H1 (cell line): ENCODE data around the gene SLC24A3. TPM values are rescaled to one million over a fixed set of nuclear protein-coding genes. Genes with fewer than 3 reads are reported as not detected.

Experiments
- CTCF ChIA-PET: fragments of 300-600 bp; sonication (Branson Sonifier 250); formaldehyde crosslinking; loops from one replicate; lab custom pipeline; 2021; ENCODE audit not compliant: partially characterized antibody; lab: Charles Lee
- POLR2A ChIA-PET: fragments of 300-600 bp; sonication (Branson Sonifier 250); formaldehyde crosslinking; loops from one replicate; lab custom pipeline; 2021; ENCODE audit warnings: inconsistent platforms; ENCODE audit not compliant: partially characterized antibody; lab: Charles Lee
- DNase-seq, 2 experiments: peaks; one replicate each; pipeline versions ENCODE4 v3.0.0 to v3.0.0-alpha.2; 2010 to 2022; ENCODE audit warnings: low spot score in 2 of 2, low read depth in 1 of 2, mixed read lengths in 1 of 2
- FAIRE-seq: peaks from 2 replicates; lab custom pipeline; 2011; peaks lifted over from hg19 to GRCh38; lab: Jason Lieb, UNC
- H2AFZ ChIP-seq: 2 replicates; pipeline ENCODE4 v1.8.1; 2012; ENCODE audit warnings: low read length, inconsistent platforms
- H2AK5ac ChIP-seq: 2 replicates; pipeline ENCODE4 v1.6.1; 2013; ENCODE audit warnings: low read depth, low read length
- H2BK120ac ChIP-seq: replicated peaks from 2 replicates; pipeline ENCODE3; 2013; ENCODE audit warnings: low read depth, low read length, inconsistent platforms
- H2BK12ac ChIP-seq: 2 replicates; pipeline ENCODE4 v1.6.1; 2013; ENCODE audit warnings: low read depth, low read length
- H2BK15ac ChIP-seq: 2 replicates; pipeline ENCODE4 v1.6.1; 2013; ENCODE audit warnings: low read length
- H2BK20ac ChIP-seq: 2 replicates; pipeline ENCODE4 v1.6.1; 2013; ENCODE audit warnings: low read length
- H2BK5ac ChIP-seq: 2 replicates; pipeline ENCODE4 v1.6.1; 2013; ENCODE audit warnings: low read depth, low read length
- H3K14ac ChIP-seq: 2 replicates; pipeline ENCODE4 v1.6.1; 2013; ENCODE audit warnings: inconsistent platforms; ENCODE audit not compliant: insufficient read length
- H3K18ac ChIP-seq: 2 replicates; pipeline ENCODE4 v1.6.1; 2013; ENCODE audit warnings: low read length; ENCODE audit errors: extremely low read depth
- H3K23ac ChIP-seq: 2 replicates; pipeline ENCODE4 v1.6.1; 2013; ENCODE audit warnings: inconsistent platforms; ENCODE audit not compliant: insufficient read length
- H3K23me2 ChIP-seq: 2 replicates; pipeline ENCODE4 v1.6.1; 2013; ENCODE audit warnings: low read depth, low read length
- H3K27ac ChIP-seq: 2 replicates; pipeline ENCODE4 v1.6.1; 2011; ENCODE audit warnings: low read depth, low read length, inconsistent platforms
- H3K27me3 ChIP-seq, 4 experiments: replicated peaks in 1 of 4; 1 replicate in 1 of 4; 2 replicates in 3 of 4; pipeline versions ENCODE4 v1.6.1 to v1.8.1; 2011 to 2013; ENCODE audit warnings: low read length in 3 of 4, mild to moderate bottlenecking in 3 of 4, inconsistent platforms in 2 of 4, mixed read lengths in 2 of 4, moderate library complexity in 1 of 4; ENCODE audit not compliant: control insufficient read depth in 3 of 4, insufficient read depth in 3 of 4; ENCODE audit errors: extremely low read depth in 1 of 4
- H3K36me3 ChIP-seq, 4 experiments: 2 replicates each; pipeline versions ENCODE4 v1.6.1 to v1.8.1; 2011 to 2013; ENCODE audit warnings: mild to moderate bottlenecking in 4 of 4, low read length in 3 of 4, moderate library complexity in 2 of 4, control low read depth in 1 of 4, inconsistent platforms in 1 of 4; ENCODE audit not compliant: insufficient read depth in 4 of 4, control insufficient read depth in 2 of 4
- H3K4ac ChIP-seq: replicated peaks from 2 replicates; pipeline ENCODE3; 2013; ENCODE audit warnings: low read length, low read depth, mixed read lengths, inconsistent platforms; ENCODE audit not compliant: insufficient read length
- H3K4me1 ChIP-seq, 4 experiments: replicated peaks in 1 of 4; 1 replicate in 1 of 4; 2 replicates in 3 of 4; pipeline versions ENCODE4 v1.6.1 to v1.8.1; 2011 to 2013; ENCODE audit warnings: low read length in 3 of 4, inconsistent platforms in 2 of 4, mixed read lengths in 1 of 4; ENCODE audit not compliant: insufficient read depth in 4 of 4, control insufficient read depth in 3 of 4
- H3K4me2 ChIP-seq, 2 experiments: 2 replicates each; pipeline versions ENCODE4 v1.6.1 to v1.8.1; 2011 to 2013; ENCODE audit warnings: low read depth in 2 of 2, low read length in 2 of 2, control low read depth in 1 of 2, inconsistent platforms in 1 of 2, mild to moderate bottlenecking in 1 of 2; ENCODE audit not compliant: insufficient read depth in 1 of 2
- H3K4me3 ChIP-seq, 4 experiments: fragments of 200-600, 300-600 bp in 1 of 4; sonication (generic), shearing (Covaris generic), sonication (Bioruptor Twin) in 1 of 4; 2 replicates each; pipeline versions ENCODE4 v1.5.1 to v1.8.1; 2011 to 2016; ENCODE audit warnings: low read length in 4 of 4, low read depth in 3 of 4, control low read depth in 2 of 4, inconsistent platforms in 2 of 4, mild to moderate bottlenecking in 2 of 4, mixed read lengths in 1 of 4, moderate library complexity in 1 of 4; ENCODE audit not compliant: insufficient read depth in 2 of 4; ENCODE audit errors: extremely low read depth in 1 of 4
- H3K56ac ChIP-seq: replicated peaks from 2 replicates; pipeline ENCODE3; 2013; ENCODE audit warnings: low read depth, mild to moderate bottlenecking, mixed read lengths, low read length, inconsistent platforms; ENCODE audit not compliant: insufficient read length
- H3K79me1 ChIP-seq: 2 replicates; pipeline ENCODE4 v1.6.1; 2013; ENCODE audit warnings: low read depth, low read length, control low read depth
- H3K79me2 ChIP-seq, 2 experiments: 2 replicates each; pipeline versions ENCODE4 v1.6.1 to v1.8.1; 2012 to 2013; ENCODE audit warnings: low read length in 2 of 2, mild to moderate bottlenecking in 2 of 2, inconsistent platforms in 1 of 2; ENCODE audit not compliant: insufficient read depth in 2 of 2, control insufficient read depth in 1 of 2
- H3K9ac ChIP-seq, 4 experiments: replicated peaks in 1 of 4; 1 replicate in 1 of 4; 2 replicates in 3 of 4; pipeline versions ENCODE4 v1.6.1 to v1.8.1; 2011 to 2013; ENCODE audit warnings: low read depth in 3 of 4, low read length in 3 of 4, control low read depth in 2 of 4, mild to moderate bottlenecking in 2 of 4, moderate library complexity in 2 of 4, inconsistent platforms in 1 of 4; ENCODE audit errors: extremely low read depth in 1 of 4
- H3K9me3 ChIP-seq, 2 experiments: 2 replicates each; pipeline versions ENCODE4 v1.6.1 to v1.8.1; 2012 to 2013; ENCODE audit warnings: mild to moderate bottlenecking in 2 of 2, moderate library complexity in 2 of 2, control low read depth in 1 of 2, inconsistent platforms in 1 of 2, low read depth in 1 of 2, low read length in 1 of 2, mixed read lengths in 1 of 2; ENCODE audit not compliant: insufficient read depth in 2 of 2
- H4K20me1 ChIP-seq, 2 experiments: replicated peaks in 1 of 2; 2 replicates each; pipeline versions ENCODE3 to v1.8.1; 2011 to 2013; ENCODE audit warnings: inconsistent platforms in 2 of 2, low read length in 2 of 2, mild to moderate bottlenecking in 1 of 2; ENCODE audit not compliant: insufficient read depth in 2 of 2, control insufficient read depth in 1 of 2
- H4K5ac ChIP-seq: 2 replicates; pipeline ENCODE4 v1.6.1; 2013; ENCODE audit warnings: low read length, low read depth, mixed read lengths, inconsistent platforms; ENCODE audit not compliant: insufficient read length
- H4K8ac ChIP-seq: 2 replicates; pipeline ENCODE4 v1.8.0; 2013; ENCODE audit warnings: mild to moderate bottlenecking, moderate library complexity, low read length, inconsistent platforms; ENCODE audit not compliant: insufficient read depth; ENCODE audit errors: extremely low read depth
- H4K91ac ChIP-seq: replicated peaks from 2 replicates; pipeline ENCODE3; 2013; ENCODE audit warnings: low read length, mixed read lengths, inconsistent platforms; ENCODE audit not compliant: insufficient read length
- CREB1 ChIP-seq: IDR thresholded peaks from 2 replicates; pipeline ENCODE4 v1.6.1; 2012; ENCODE audit warnings: inconsistent platforms
- RAD21 ChIP-seq, 2 experiments: IDR thresholded peaks in 1 of 2; conservative IDR thresholded peaks in 1 of 2; 2 replicates each; pipeline ENCODE4 v1.6.1; 2011; ENCODE audit warnings: low read depth in 2 of 2, low read length in 2 of 2, improper control_type of control experiment in 1 of 2, inconsistent platforms in 1 of 2, mild to moderate bottlenecking in 1 of 2, moderate library complexity in 1 of 2
- WGBS, 2 experiments: shearing (Covaris generic) in 1 of 2; methylation state at CpG; one replicate each; pipeline versions ENCODE4 v1.1.6 to v1.1.7; 2013 to 2015; ENCODE audit warnings: low lambda C conversion rate in 2 of 2, mixed read lengths in 2 of 2, inconsistent platforms in 1 of 2, low coverage in 1 of 2, missing lambda C conversion rate in 1 of 2; ENCODE audit not compliant: insufficient replicate concordance in 2 of 2, insufficient coverage in 1 of 2, insufficient read length in 1 of 2; ENCODE audit errors: extremely low coverage in 1 of 2, missing lambda C conversion rate in 1 of 2; 5-methylcytosine and 5-hydroxymethylcytosine counted together
- polyA plus RNA-seq, 7 experiments: library from polyadenylated mRNA; depleted of rRNA in 3 of 7; stranded (reverse) in 5 of 7; unstranded in 2 of 7; fragments of >200 nt in 5 of 7; fragments of 200-250 nt in 2 of 7; gene quantifications; 1 replicate in 5 of 7; 2 replicates in 1 of 7; 4 replicates in 1 of 7; pipeline versions ENCODE4 v1.2.1 to v1.2.3, GENCODE V29; 2011 to 2013; ENCODE audit warnings: missing spikeins in 2 of 7, mixed read lengths in 2 of 7
- total RNA-seq: library from RNA; stranded (reverse); fragmentation: NEBNext Ultra II Directional; extraction: Animal tissue kit (Norgen Biotek cat#: 25700); gene quantifications from 2 replicates; pipeline ENCODE4 v1.2.1, GENCODE V29; 2021
- TF ChIP-seq, protein P1 (sequence below), 3 experiments: IDR thresholded peaks; 1 replicate in 2 of 3; 2 replicates in 1 of 3; pipeline versions ENCODE4 v1.5.1 to v1.6.1; 2011; ENCODE audit warnings: low read length in 3 of 3, mild to moderate bottlenecking in 3 of 3, inconsistent platforms in 2 of 3, low read depth in 1 of 3, moderate library complexity in 1 of 3; ENCODE audit not compliant: insufficient read depth in 1 of 3; ENCODE audit errors: control extremely low read depth in 1 of 3

SLC24A3 gene
- total and polyA plus RNA-seq, 2 of the 8 experiments (the other 6 are each of a cell fraction or from before 2014, with no cell fraction given) = 4.5 to 6.3 TPM

DNA sequence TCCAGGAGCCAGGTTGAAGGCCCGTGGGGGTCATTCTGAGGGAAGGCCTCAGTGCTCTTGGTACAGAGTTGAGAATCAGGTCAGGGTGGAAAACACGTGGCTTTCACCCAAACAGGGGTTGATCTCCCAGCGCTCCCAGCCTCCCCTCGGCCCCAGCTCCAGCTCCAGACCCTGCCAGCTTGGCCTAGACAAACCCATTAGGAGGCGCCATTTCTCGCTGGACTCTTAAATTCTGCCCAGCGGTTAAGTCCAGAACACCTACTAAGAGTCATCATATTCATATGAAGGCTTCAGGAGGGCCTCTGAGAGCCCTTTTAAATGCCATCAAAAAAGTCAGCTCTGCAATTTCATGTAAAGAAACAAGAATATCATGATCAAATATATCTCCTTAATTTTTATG, 387.6 kb downstream of the SLC24A3 start:
- DNase-seq = no peak

More for the DNA sequence above, 387.6 kb downstream of the SLC24A3 start:
- H3K4ac ChIP-seq = no peak overlapping the region
- no peaks in the 10 kb centered on the region for H3K23me2 ChIP-seq
- no peak overlapping the region for H4K5ac ChIP-seq
- no peaks in the 10 kb centered on the region for H3K27me3 ChIP-seq
- ChIA-PET POLR2A (no interaction called here), CTCF (interaction anchor here (1.0 to 8.6 kb wide), 9 partner anchors 10 to 59 kb away, joined by 3 to 46 read pairs (median 6); no protein-coding TSS in a partner anchor)
- H3K18ac ChIP-seq = no peak overlapping the region
- H2BK15ac ChIP-seq = no peak overlapping the region; the same call in 1 of the 2 replicates
- H3K23ac ChIP-seq = no peak overlapping the region
- no peaks in the 10 kb centered on the region for H3K36me3 ChIP-seq
- TF ChIP-seq CREB1 (no peak), RAD21 (IDR thresholded peaks at IDR 0.05 in 1 of 2, conservative IDR thresholded peaks at IDR 0.05 in 1 of 2; ENCODE audit: low read depth in 2 of 2, low read length in 2 of 2) (peak; percentile 27 to 43; a peak in 3 of 4 replicates)
- TF ChIP-seq, protein P1, sequence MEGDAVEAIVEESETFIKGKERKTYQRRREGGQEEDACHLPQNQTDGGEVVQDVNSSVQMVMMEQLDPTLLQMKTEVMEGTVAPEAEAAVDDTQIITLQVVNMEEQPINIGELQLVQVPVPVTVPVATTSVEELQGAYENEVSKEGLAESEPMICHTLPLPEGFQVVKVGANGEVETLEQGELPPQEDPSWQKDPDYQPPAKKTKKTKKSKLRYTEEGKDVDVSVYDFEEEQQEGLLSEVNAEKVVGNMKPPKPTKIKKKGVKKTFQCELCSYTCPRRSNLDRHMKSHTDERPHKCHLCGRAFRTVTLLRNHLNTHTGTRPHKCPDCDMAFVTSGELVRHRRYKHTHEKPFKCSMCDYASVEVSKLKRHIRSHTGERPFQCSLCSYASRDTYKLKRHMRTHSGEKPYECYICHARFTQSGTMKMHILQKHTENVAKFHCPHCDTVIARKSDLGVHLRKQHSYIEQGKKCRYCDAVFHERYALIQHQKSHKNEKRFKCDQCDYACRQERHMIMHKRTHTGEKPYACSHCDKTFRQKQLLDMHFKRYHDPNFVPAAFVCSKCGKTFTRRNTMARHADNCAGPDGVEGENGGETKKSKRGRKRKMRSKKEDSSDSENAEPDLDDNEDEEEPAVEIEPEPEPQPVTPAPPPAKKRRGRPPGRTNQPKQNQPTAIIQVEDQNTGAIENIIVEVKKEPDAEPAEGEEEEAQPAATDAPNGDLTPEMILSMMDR (IDR thresholded peaks at IDR 0.05; ENCODE audit: control extremely low read depth in 1 of 3, insufficient read depth in 1 of 3, low read depth in 1 of 3, low read length in 3 of 3) = peak; percentile 7 to 24 (median 13); a peak in 3 of 4 replicates
- no peak overlapping the region for H3K27ac ChIP-seq
- no peak overlapping the region for H2BK12ac ChIP-seq
- H3K9me3 ChIP-seq = no peaks in the 10 kb centered on the region
- H3K4me1 ChIP-seq = peaks cover 0 to 6% (median 1%) of the 10 kb centered on the region in 4 experiments; a peak in 4 of 7 replicates
- H2BK20ac ChIP-seq = 0 out of 2 replicates have a peak overlapping the region, but pooled peaks have one; percentile 55
- no peak overlapping the region for H2BK120ac ChIP-seq
- no peak overlapping the region for H2BK5ac ChIP-seq
- H3K4me3 ChIP-seq = no peak overlapping the region
- H2AFZ ChIP-seq = no peak overlapping the region
- 0 out of 2 replicates have a peak overlapping the region, but pooled peaks have one; percentile 64 for H4K8ac ChIP-seq
- no peak overlapping the region for H4K91ac ChIP-seq
- H3K9ac ChIP-seq = no peak overlapping the region
- H3K79me1 ChIP-seq = no peaks in the 10 kb centered on the region
- no peak overlapping the region for H3K4me2 ChIP-seq
- H3K14ac ChIP-seq = no peak overlapping the region
- H4K20me1 ChIP-seq = no peaks in the 10 kb centered on the region
- no peaks in the 10 kb centered on the region for H3K79me2 ChIP-seq
- no peak overlapping the region for H3K56ac ChIP-seq
- WGBS, 2 experiments = 79% methylated on average over 7 of the region's 7 CpGs; no CpG with 5 or more reads in 1 of the 2 experiments
- no peak overlapping the region for H2AK5ac ChIP-seq
- FAIRE-seq = no peak
